ENCODE data around the gene FHIP1B.
A peak's percentile ranks its signal among the peaks of the same experiment; 100 is the strongest.
"Not testable (repeated sequence)": the region's sequence is repeated elsewhere in the genome, so short reads cannot be mapped to it uniquely, and the experiment has no call there.

The FHIP1B gene

DNA sequence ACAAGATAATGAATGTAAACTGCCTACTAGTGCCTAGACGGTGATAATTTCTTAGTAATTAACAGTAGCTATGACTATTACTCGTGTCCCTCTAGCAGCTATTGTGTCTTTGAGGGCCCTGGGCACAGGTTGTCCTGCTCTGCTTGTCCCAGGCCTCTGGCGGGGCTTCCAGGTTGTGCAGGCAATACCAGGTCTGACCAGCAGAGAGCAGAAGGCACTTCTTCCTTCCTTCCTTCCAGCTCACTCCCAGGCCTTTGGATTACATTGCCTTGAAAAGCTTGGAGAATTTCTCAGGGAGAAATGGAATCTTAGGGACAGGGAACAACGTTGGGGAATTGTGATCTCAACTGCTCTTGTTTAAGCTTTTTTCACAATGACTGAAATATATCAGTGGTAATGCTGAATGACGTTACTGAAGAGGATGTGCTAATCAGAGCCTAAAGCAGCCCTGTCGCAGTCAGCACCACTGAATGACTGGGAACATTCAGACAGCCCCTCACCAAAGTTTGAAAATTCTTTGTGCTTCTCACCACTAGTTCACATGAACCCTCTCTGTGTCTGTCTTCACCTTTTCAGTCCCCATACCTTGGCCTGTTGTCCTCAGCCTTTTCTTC lies 16.8 kb upstream of the FHIP1B start:
- Mint-ChIP-seq H3K9me3 (no peaks in the 10 kb centered on the region), H3K27ac (no peak overlapping the region), H3K27me3 (ENCODE audit: low read depth) (peaks cover 14% of the 10 kb centered on the region), H3K36me3 (ENCODE audit: low read depth) (no peaks in the 10 kb centered on the region), H3K4me3 (no peak overlapping the region), H3K4me1 (ENCODE audit: low read depth) (no peaks in the 10 kb centered on the region)

DNA sequence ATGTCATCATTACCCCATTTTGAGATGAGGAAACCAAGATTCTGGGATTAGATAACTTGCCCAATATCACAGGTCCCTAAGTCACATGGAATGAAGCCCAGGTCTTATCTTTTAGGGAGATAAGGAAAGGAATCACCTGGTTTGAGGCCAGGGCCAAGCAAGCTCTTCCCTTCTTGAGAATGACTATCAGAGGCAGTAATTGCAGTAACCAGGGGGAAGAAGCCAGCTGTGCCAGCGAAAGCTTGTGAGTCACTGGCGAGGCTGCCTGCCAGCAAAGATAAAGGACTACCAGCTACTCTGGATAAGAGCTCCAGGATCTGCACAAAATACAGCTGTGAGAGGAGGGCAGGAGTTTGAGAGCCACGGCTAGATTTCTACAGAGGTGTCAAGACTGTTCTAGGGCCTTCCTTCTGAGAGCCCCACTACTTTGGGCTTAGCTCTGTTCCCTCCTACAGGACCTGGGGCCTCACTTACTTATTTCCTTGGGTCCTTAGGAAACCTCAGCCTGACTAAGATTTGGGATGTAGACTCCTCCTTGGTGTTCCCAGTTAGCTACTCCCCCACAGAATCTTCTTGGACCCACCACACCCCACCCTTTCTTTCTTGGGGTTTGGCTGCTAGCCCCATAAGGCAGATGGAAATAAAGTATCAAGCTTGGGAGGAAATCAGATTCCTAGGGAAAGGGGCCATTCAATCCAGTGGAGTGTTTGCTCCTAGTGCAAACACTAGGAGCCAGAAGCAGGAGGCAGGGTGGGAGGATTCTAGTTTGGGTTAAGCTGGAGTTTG lies 15.5 kb upstream of the FHIP1B start:
- no peaks in the 10 kb centered on the region for H3K4me1 Mint-ChIP-seq (ENCODE audit: low read depth)
- no peaks in the 10 kb centered on the region for H3K36me3 Mint-ChIP-seq (ENCODE audit: low read depth)
- H3K27me3 Mint-ChIP-seq (ENCODE audit: low read depth): peaks cover 14% of the 10 kb centered on the region
- no peak overlapping the region for H3K4me3 Mint-ChIP-seq
- no peaks in the 10 kb centered on the region for H3K9me3 Mint-ChIP-seq
- H3K27ac Mint-ChIP-seq: no peak overlapping the region

DNA sequence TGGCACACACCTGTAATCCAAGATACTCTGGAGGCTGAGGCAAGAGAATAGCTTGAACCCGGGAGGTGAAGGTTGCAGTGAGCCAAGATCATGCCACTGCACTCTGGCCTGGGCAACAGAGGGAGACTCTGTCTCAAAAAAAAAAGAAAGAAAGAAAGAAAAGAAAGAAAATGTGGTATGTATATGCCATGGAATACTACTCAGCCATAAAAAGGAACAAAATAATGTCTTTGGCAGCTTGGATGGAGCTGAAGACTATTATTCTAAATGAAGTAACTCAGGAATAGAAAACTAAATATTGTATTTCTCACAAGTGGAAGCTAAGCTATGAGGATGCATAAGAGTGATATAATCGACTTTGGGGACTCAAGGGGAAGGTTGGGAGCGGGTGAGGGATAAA lies 14.5 kb upstream of the FHIP1B start:
- not testable (repeated sequence) for H3K9me3 Mint-ChIP-seq; H3K4me3 Mint-ChIP-seq; H3K36me3 Mint-ChIP-seq (ENCODE audit: low read depth); H3K4me1 Mint-ChIP-seq (ENCODE audit: low read depth); H3K27ac Mint-ChIP-seq
- peaks cover 14% of the 10 kb centered on the region for H3K27me3 Mint-ChIP-seq (ENCODE audit: low read depth)

DNA sequence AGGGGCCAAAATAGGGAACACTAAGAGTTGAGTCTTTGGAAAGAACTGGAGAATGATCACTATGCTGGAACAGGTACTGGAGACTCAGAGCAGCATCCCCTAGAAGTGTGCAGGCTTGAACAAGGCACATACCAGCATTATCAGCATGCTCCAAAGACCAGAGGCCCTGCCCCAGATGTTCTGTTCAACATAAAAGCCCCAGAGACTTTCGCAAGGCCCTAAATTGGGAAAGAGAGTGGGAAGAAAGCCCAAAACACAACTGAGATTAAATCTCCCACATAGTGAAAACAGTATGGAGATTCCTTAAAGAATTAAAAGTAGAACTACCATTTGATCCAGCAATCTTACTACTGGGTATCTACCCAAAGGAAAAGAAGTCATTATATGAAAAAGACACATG lies 13.8 kb upstream of the FHIP1B start:
- Mint-ChIP-seq H3K4me1 (ENCODE audit: low read depth) (no peaks in the 10 kb centered on the region), H3K36me3 (ENCODE audit: low read depth) (no peaks in the 10 kb centered on the region), H3K27me3 (ENCODE audit: low read depth) (peaks cover 16% of the 10 kb centered on the region), H3K9me3 (no peaks in the 10 kb centered on the region), H3K4me3 (no peak overlapping the region), H3K27ac (no peak overlapping the region)

DNA sequence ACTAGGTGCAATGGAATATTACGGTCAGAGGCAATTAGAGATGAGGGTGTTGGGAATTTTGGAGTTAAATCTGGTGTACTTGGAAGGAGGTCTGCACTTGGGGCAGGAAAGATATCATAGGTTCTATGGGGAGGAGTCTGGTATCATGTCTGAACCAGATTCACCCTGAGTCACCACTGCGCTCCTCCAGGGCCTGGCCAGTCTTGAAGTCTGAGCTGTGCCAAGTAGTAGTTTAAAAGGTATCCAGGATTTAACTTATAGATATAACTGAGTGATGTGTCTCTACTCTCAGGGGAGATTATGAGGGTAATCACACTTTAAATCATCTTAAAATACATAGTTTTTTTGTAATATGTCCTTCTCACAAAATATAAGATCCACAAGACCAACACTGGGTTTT lies 11.1 kb upstream of the FHIP1B start:
- Mint-ChIP-seq H3K4me1 (ENCODE audit: low read depth) (no peaks in the 10 kb centered on the region), H3K4me3 (no peak overlapping the region), H3K27ac (no peak overlapping the region), H3K27me3 (ENCODE audit: low read depth) (peaks cover 23% of the 10 kb centered on the region), H3K36me3 (ENCODE audit: low read depth) (no peaks in the 10 kb centered on the region), H3K9me3 (no peaks in the 10 kb centered on the region)

DNA sequence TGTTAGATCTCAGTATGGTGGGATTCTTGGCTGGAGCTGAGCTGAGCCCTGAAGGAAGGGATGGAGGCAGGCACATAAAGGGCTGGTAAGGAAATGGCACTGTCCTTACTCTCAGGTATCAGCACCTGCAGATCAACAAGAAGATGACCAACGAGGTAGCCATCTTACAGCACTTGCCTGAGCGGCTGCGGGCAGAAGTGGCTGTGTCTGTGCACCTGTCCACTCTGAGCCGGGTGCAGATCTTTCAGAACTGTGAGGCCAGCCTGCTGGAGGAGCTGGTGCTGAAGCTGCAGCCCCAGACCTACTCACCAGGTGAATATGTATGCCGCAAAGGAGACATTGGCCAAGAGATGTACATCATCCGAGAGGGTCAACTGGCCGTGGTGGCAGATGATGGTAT lies 6.9 kb upstream of the FHIP1B start:
- peaks cover 9% of the 10 kb centered on the region for H3K27me3 Mint-ChIP-seq (ENCODE audit: low read depth)
- H3K36me3 Mint-ChIP-seq (ENCODE audit: low read depth): no peaks in the 10 kb centered on the region
- no peak overlapping the region for H3K27ac Mint-ChIP-seq
- H3K9me3 Mint-ChIP-seq: no peaks in the 10 kb centered on the region
- no peaks in the 10 kb centered on the region for H3K4me1 Mint-ChIP-seq (ENCODE audit: low read depth)
- H3K4me3 Mint-ChIP-seq: no peak overlapping the region

DNA sequence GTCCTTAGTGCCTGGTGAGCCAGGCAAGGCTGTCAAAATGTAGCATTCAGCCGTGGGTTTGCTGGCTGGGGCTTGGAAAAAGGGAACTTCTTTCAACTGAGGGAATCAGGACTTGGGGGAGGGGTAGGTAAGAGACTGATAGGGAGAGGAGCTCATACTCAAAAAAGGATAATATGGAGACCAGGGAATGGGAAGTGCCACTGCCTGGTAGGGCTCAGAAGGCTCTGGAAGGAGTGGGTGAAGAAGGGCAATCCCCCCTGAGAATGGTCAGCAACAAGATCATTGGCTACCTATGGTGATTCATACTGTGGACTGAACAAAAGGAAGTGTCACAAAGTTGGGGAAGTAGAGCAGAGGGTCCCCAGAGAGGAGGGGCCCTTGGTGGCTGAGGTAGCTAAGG lies 6.3 kb upstream of the FHIP1B start:
- H3K4me3 Mint-ChIP-seq: no peak overlapping the region
- H3K27ac Mint-ChIP-seq: no peak overlapping the region

DNA sequence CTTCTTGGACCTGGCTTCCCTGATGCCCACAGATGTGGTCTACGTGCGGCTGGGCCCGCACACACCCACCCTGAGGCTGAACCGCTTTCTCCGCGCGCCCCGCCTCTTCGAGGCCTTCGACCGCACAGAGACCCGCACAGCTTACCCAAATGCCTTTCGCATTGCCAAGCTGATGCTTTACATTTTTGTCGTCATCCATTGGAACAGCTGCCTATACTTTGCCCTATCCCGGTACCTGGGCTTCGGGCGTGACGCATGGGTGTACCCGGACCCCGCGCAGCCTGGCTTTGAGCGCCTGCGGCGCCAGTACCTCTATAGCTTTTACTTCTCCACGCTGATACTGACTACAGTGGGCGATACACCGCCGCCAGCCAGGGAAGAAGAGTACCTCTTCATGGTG lies 5.7 kb upstream of the FHIP1B start:
- Mint-ChIP-seq H3K9me3 (no peaks in the 10 kb centered on the region), H3K27ac (no peak overlapping the region), H3K27me3 (ENCODE audit: low read depth) (peaks cover 9% of the 10 kb centered on the region), H3K4me1 (ENCODE audit: low read depth) (peaks cover 3% of the 10 kb centered on the region), H3K4me3 (no peak overlapping the region), H3K36me3 (ENCODE audit: low read depth) (no peaks in the 10 kb centered on the region)

More for the DNA sequence above, 6.3 kb upstream of the FHIP1B start:
- Mint-ChIP-seq H3K4me1 (ENCODE audit: low read depth) (no peaks in the 10 kb centered on the region), H3K27me3 (ENCODE audit: low read depth) (peaks cover 9% of the 10 kb centered on the region), H3K9me3 (no peaks in the 10 kb centered on the region), H3K36me3 (ENCODE audit: low read depth) (no peaks in the 10 kb centered on the region)

DNA sequence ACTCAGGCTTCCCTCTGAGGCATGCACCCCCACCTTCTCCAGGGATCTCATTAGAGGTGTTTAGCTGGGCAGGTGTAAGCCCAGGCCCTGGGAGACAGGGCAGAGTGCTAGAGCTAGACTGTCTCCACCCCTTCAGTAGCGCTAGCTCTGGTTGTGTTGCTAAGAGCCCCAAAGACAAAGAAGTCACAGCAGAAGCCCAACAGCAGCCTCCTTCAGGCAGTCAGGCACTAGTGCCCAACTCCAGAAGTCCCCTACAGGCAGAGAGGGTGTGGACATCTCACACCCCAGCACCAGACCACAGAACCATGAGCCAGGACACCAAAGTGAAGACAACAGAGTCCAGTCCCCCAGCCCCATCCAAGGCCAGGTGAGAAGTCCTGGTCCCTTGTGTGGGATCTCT lies 4.5 kb upstream of the FHIP1B start, which contains the start of gene CNGA4:
Gene CNGA4 (plus strand): TSS at position 188 of the 400 bp plus-strand sequence. CDS start 118 bp downstream, at position 306.
- no peak within 1 kb of the TSS for H3K27ac Mint-ChIP-seq
- peaks cover 11% of the 10 kb centered on the region for H3K4me1 Mint-ChIP-seq (ENCODE audit: low read depth)
- no peak within 1 kb of the TSS for H3K4me3 Mint-ChIP-seq
- peaks cover 9% of the 10 kb centered on the region for H3K27me3 Mint-ChIP-seq (ENCODE audit: low read depth)
- H3K9me3 Mint-ChIP-seq: no peaks in the 10 kb centered on the region
- H3K36me3 Mint-ChIP-seq (ENCODE audit: low read depth): no peaks in the 10 kb centered on the region

DNA sequence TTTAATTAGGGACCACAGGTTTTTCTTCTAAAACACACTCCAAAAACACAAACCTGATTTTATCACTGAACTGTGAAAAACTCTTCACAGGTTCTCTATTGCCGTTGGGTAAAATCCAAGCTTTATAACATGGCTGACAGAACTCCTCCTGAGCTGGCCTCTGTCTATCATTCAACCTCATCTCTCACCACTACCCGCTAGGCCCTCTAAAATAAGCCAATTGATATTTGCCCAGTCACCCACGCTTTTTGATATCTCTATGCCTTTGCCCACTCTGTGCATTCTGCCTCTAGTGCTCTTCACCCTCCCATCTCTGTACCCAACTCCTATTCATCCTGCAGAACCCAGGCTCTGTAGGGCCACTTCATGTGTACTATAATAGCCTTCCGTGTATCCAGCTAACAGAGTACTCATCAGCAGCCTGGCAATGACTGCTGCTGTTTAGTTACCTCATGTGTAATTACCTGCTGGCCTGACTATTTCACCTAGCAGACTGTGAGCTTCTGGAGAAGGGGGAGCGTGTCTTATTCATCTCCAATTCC lies 3.4 kb upstream of the FHIP1B start:
- H3K4me3 Mint-ChIP-seq: no peak overlapping the region
- no peaks in the 10 kb centered on the region for H3K9me3 Mint-ChIP-seq
- no peaks in the 10 kb centered on the region for H3K36me3 Mint-ChIP-seq (ENCODE audit: low read depth)
- H3K27me3 Mint-ChIP-seq (ENCODE audit: low read depth): peaks cover 3% of the 10 kb centered on the region
- no peak overlapping the region for H3K27ac Mint-ChIP-seq
- H3K4me1 Mint-ChIP-seq (ENCODE audit: low read depth): peaks cover 17% of the 10 kb centered on the region

DNA sequence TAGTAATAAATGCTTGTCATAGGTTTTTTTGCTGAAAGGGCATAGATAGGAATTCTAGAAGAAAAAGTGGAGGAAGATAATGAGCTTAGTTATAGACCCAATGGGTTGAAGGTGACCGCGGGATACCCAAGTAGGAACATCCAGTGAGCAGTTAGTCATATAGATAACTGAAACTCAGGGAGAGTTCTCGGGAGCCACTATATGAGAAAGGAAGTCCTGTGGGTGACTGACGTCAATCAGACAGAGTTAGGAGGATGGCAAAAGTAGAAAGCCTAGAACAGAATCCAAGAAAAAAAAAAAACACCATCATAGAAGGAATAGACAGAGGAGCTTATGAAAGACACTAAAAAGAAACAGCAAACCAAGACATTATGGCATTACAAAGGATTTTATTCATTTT lies 2.8 kb upstream of the FHIP1B start:
- Mint-ChIP-seq H3K27me3 (ENCODE audit: low read depth) (no peaks in the 10 kb centered on the region), H3K4me3 (no peak overlapping the region), H3K27ac (no peak overlapping the region), H3K36me3 (ENCODE audit: low read depth) (no peaks in the 10 kb centered on the region), H3K9me3 (no peaks in the 10 kb centered on the region), H3K4me1 (ENCODE audit: low read depth) (peaks cover 17% of the 10 kb centered on the region)

DNA sequence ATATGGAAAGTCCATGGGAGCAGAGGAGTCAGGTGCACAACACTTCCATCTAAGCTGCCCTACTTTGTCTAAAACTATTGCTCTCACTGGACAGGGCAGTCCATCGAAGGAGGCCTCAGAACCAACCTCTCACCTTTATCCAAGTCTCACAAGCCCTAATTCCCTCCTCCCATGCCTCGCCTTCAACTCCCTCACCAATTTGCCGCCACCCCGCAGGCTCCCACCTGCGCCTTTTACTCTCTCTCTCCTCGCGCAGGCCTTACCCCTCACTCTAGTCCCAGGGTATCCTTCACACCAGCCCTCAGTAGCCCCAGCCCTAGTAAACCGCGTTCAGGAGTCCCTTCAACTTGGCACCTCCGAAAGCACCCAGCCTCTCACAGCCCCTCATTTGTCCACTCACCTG lies 451 bp downstream of the FHIP1B start:
- H3K4me1 Mint-ChIP-seq (ENCODE audit: low read depth): peaks cover 38% of the 10 kb centered on the region
- no peaks in the 10 kb centered on the region for H3K9me3 Mint-ChIP-seq
- no peaks in the 10 kb centered on the region for H3K27me3 Mint-ChIP-seq (ENCODE audit: low read depth)
- peak overlapping the region; percentile 98 for H3K27ac Mint-ChIP-seq
- peaks cover 3% of the 10 kb centered on the region for H3K36me3 Mint-ChIP-seq (ENCODE audit: low read depth)
- H3K4me3 Mint-ChIP-seq: peak overlapping the region; percentile 100

DNA sequence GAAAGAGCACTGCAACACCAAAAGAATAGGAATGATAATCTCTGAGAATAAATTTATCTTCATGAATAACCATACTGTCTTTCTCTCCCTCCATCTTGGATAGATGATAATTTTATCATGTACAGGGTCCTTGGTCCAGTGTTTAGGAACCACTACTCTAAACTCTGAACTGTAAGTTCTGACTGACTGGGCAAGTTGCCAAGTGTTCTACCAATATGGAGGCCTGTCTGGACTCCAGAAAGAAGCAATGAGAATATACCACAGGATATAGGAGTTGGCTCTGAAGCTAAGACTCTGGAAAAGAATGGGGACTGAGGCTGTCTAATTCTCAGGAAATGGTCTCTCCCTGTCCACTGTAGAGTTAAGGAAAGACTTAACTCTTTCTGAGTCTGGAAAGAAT lies 1.5 kb downstream of the FHIP1B start:
- H3K4me1 Mint-ChIP-seq (ENCODE audit: low read depth): peaks cover 39% of the 10 kb centered on the region
- H3K27ac Mint-ChIP-seq: no peak overlapping the region
- no peaks in the 10 kb centered on the region for H3K27me3 Mint-ChIP-seq (ENCODE audit: low read depth)
- H3K36me3 Mint-ChIP-seq (ENCODE audit: low read depth): peaks cover 3% of the 10 kb centered on the region
- no peaks in the 10 kb centered on the region for H3K9me3 Mint-ChIP-seq
- H3K4me3 Mint-ChIP-seq: peak overlapping the region; percentile 59

DNA sequence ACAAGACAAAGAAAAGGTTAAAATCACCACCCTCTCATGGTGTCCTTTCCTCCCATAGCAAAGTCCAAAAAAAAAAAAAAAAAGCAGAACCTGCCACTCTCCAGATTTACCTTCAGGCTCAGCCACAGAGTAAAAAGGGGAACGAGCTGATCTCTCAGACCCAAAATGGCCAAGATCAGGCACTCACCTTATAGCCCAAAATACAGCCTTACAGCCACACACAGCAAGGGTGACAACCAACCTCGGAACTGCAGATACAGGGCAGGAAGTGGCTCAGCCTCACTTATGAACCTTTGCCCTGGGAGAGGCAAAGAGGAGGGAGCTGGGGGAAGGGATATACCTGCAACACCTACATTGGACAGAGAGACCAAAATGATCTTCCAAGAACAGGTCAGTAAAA lies 4.5 kb downstream of the FHIP1B start:
- no peaks in the 10 kb centered on the region for H3K27me3 Mint-ChIP-seq (ENCODE audit: low read depth)
- peaks cover 42% of the 10 kb centered on the region for H3K4me1 Mint-ChIP-seq (ENCODE audit: low read depth)
- peak overlapping the region; percentile 12 for H3K27ac Mint-ChIP-seq
- no peaks in the 10 kb centered on the region for H3K9me3 Mint-ChIP-seq
- peak overlapping the region; percentile 6 for H3K4me3 Mint-ChIP-seq
- peaks cover 7% of the 10 kb centered on the region for H3K36me3 Mint-ChIP-seq (ENCODE audit: low read depth)

DNA sequence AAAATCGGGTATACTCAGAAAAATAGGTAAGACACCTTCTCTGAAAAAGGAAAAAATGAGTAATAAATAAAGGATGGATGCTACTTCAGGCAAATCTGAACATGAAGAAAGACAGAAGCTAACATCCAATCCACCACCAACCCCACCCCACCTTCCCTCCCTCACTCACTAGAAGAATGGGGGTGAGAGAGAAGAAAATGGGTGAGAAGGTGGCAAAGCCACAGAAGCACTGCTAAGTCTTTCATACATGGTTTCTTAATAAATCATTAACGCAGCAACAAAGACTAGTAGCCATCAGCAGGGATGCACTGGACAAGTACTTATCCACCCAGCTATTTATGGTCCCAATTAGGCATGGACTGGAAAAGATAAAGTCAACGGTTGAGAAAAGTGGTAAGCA lies 5.9 kb downstream of the FHIP1B start:
- Mint-ChIP-seq H3K4me1 (ENCODE audit: low read depth) (peaks cover 35% of the 10 kb centered on the region), H3K27me3 (ENCODE audit: low read depth) (no peaks in the 10 kb centered on the region), H3K27ac (no peak overlapping the region), H3K4me3 (no peak overlapping the region), H3K9me3 (no peaks in the 10 kb centered on the region), H3K36me3 (ENCODE audit: low read depth) (peaks cover 9% of the 10 kb centered on the region)

Data from T-helper 1 cell treated with Interleukin-12 subunit alpha and Interleukin-12 subunit beta and Interleukin-4 antibody, amounts not matched to agents 30 μg/mL and 1 μg/mL, for 36 hours (primary cell).